AG10803 (cell line): ENCODE measurements around the gene TP53BP2.

Source experiments
- DNase-seq: peaks from one replicate; pipeline ENCODE4 v3.0.0; 2010; ENCODE audit warnings: low read depth
- H3K4me3 ChIP-seq: 2 replicates; pipeline ENCODE4 v1.5.1; 2011; ENCODE audit warnings: mild to moderate bottlenecking, low read length, control low read depth
- TF ChIP-seq, protein P1 (sequence below): conservative IDR thresholded peaks from 2 replicates; pipeline ENCODE4 v1.5.1; 2011; ENCODE audit warnings: mild to moderate bottlenecking, low read length, control low read depth, inconsistent platforms

The TP53BP2 gene

DNA sequence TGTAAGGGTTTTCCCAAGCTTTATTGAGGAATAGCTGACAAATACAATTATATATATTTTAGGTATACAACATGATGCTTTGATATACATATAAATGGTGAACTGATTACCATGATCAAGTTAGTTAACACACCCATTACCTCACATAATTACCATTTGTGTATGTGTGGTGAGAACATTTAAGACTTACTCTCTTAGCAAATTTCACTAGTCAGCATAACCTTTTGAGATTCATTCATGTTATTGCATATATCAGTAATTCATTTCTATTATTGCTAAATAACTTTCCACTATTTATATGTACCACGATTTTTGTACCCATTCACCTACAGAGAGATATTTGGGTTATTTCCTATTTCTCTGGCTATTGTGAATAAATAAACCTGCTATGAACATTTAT is 16.2 kb upstream of the TP53BP2 start:
- H3K4me3 ChIP-seq, result no peak overlapping the region
- no peak for DNase-seq
- TF ChIP-seq, protein P1, sequence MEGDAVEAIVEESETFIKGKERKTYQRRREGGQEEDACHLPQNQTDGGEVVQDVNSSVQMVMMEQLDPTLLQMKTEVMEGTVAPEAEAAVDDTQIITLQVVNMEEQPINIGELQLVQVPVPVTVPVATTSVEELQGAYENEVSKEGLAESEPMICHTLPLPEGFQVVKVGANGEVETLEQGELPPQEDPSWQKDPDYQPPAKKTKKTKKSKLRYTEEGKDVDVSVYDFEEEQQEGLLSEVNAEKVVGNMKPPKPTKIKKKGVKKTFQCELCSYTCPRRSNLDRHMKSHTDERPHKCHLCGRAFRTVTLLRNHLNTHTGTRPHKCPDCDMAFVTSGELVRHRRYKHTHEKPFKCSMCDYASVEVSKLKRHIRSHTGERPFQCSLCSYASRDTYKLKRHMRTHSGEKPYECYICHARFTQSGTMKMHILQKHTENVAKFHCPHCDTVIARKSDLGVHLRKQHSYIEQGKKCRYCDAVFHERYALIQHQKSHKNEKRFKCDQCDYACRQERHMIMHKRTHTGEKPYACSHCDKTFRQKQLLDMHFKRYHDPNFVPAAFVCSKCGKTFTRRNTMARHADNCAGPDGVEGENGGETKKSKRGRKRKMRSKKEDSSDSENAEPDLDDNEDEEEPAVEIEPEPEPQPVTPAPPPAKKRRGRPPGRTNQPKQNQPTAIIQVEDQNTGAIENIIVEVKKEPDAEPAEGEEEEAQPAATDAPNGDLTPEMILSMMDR, result no peak

DNA sequence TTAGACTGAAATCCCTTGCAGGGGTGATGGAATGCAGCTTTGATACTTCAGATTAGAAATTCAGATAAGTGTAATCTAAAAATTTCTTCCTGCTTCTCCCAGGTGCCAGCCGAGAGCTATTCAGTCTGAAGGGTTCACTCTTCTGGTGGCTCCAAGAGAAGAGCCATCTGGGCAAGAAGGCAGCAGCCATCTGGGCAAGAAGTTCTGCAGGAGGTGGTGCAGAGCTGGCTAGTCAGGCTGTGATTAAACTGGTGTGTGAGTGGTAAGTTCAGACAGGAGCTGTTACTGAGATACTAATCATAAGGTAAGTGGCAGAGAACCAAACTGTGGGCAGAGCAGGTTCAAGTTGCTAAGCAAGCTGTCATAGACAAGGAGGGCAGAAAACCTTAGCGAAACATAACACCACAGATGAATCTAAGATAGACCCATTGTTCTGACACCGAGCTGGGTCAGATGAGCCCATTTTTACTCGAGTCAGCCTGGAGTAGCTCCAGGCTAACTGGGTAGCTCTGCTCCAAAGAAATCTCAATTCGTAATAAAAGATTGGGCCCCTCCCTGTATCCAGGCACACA is 14.4 kb upstream of the TP53BP2 start:
- no peak for DNase-seq
- TF ChIP-seq, protein P1, result no peak
- H3K4me3 ChIP-seq, result no peak overlapping the region

DNA sequence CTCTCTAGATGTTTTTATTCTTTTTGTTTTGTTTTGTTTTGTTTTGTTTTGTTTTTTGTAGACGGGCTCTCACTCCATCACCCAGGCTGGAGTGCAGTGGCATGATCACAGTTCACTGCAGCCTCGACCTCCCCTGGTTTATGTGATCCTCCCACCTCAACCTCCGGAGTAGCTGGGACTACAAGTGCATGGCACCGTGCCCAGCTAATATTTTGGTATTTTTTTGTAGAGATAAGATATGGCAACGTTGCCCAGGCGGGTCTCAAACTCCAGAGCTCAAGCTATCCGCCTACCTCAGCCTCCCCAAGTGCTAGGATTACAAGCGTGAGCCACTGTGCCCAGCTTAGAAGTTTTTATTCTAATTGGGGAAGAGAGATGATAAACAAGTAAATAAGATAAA is 13.3 kb upstream of the TP53BP2 start:
- TF ChIP-seq, protein P1, result no peak
- H3K4me3 ChIP-seq, result no peak overlapping the region
- no peak for DNase-seq

DNA sequence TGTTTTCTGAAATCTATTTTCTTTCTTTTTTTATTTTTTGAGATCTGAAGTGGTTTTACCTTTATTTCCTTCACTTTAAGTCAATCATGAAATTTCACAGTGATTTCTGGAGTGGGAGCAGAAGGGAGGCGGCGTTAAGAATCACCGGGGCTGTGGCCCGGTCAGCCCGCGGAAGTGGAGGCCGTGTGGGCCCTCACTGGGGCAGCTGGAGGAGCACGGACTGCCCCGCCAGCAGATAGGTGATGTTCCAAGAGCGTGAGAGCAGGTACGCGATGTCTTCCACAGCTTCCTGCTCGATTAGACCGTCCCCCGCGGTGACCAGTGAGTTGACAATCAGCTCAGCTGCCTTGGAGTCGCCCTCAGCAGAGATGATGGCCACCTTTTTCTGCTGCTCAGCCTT is 10.6 kb upstream of the TP53BP2 start:
- TF ChIP-seq, protein P1, result no peak
- DNase-seq, result no peak
- H3K4me3 ChIP-seq, result no peak overlapping the region

DNA sequence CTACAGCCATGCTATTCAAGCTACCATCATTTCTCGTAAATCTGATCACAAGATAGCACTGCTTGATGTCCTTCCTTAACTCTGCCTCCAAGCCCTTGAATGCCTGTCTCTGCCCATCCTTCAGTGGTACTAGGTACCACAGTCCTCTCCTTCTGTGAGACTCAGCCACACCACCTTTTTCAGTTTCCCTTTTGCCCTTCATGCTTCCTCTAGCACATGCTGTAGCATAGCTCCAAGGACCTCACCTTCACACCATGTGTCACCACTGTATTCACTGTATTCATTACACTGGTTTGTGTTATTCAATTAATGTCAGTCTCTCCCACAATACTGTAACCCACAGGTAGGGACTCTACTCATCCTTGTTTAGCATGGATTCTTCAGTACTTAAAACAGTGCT is 8.0 kb upstream of the TP53BP2 start:
- DNase-seq, result no peak
- no peak overlapping the region for H3K4me3 ChIP-seq
- TF ChIP-seq, protein P1, result no peak

DNA sequence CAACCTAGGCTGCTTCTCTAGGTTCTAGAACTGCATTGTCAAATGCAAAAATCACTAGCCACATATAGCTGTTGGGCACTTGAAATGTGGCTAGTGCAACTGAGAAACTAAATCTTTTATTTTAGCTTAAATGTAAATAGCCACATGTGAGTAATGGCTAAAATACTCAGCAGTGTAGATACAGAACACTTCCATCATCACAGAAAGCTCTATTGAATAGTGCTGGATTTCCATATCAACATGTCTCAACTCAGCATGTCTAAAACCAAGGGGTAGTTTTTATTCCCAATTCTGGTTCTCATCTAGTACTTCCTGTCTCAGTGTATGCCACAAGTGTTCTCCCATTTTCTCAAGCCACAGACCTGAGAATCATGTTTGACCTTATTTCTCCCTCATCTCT is 7.5 kb upstream of the TP53BP2 start:
- H3K4me3 ChIP-seq, result no peak overlapping the region
- TF ChIP-seq, protein P1, result no peak
- no peak for DNase-seq

DNA sequence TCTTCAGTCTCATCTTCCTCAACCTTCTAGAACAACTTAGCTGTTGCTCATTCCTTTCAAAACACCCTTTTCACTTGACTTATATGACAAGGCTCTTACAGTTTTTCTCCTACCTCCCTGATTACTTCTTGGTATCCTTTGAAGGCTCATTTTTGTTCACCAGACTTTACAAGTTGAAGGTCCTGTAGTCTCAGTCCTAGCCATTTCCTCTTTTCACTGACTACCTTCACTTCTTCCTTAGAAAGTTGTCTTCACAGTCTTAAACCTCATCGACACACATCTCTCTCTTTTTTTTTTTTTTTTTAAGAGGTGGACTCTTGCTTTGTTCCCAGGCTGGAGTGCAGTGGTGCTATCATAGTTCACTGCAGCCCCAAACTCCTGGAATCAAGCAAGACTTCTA is 6.6 kb upstream of the TP53BP2 start:
- no peak overlapping the region for H3K4me3 ChIP-seq
- TF ChIP-seq, protein P1, result no peak
- no peak for DNase-seq
